GM21529 (cell line): ENCODE results near the gene TMEM18.
A peak's percentile ranks its signal among the peaks of the same experiment; 100 is the strongest.
"Not testable (repeated sequence)": the region's sequence is repeated elsewhere in the genome, so short reads cannot be mapped to it uniquely, and the experiment has no call there.

Experiments
- ATAC-seq: cut with Tn5 transposase; IDR thresholded peaks from one replicate; pipeline ENCODE4 v1.9.1; 2021; ENCODE audit not compliant: unreplicated experiment

TMEM18 gene

GRCh38 chr2:677056-677958 lies at the start of gene TMEM18:
Gene TMEM18 (minus strand): TSS chr2:677406. CDS start chr2:677345, 61 bp downstream.
- peak; percentile 48 for ATAC-seq

- peak; percentile 87 for ATAC-seq
These were observed 49.0 kb upstream of the TMEM18 start for GRCh38 chr2:726169-726568.

GRCh38 chr2:725468-725867 lies 48.3 kb upstream of the TMEM18 start:
- ATAC-seq, result no peak

GRCh38 chr2:723761-724160 lies 46.6 kb upstream of the TMEM18 start:
- no peak for ATAC-seq

GRCh38 chr2:720842-721241 lies 43.6 kb upstream of the TMEM18 start:
- no peak for ATAC-seq

GRCh38 chr2:719734-720133 lies 42.5 kb upstream of the TMEM18 start:
- ATAC-seq, result no peak

- no peak for ATAC-seq
These were observed 42.0 kb upstream of the TMEM18 start for GRCh38 chr2:719191-719590.

- ATAC-seq, result no peak
These were observed 40.5 kb upstream of the TMEM18 start for GRCh38 chr2:717661-718060.

- no peak for ATAC-seq
These were observed 38.8 kb upstream of the TMEM18 start for GRCh38 chr2:715854-716560.

- no peak for ATAC-seq
These were observed 37.8 kb upstream of the TMEM18 start for GRCh38 chr2:715038-715437.

- ATAC-seq, result peak; percentile 94
These were observed 37.0 kb upstream of the TMEM18 start for GRCh38 chr2:714005-714741.

GRCh38 chr2:710867-711665 lies 33.9 kb upstream of the TMEM18 start:
- ATAC-seq, result no peak

- ATAC-seq, result no peak
These were observed 32.0 kb upstream of the TMEM18 start for GRCh38 chr2:709138-709765.

GRCh38 chr2:708667-709066 lies 31.5 kb upstream of the TMEM18 start:
- no peak for ATAC-seq

- peak; percentile 93 for ATAC-seq
These were observed 28.8 kb upstream of the TMEM18 start for GRCh38 chr2:705971-706511.

GRCh38 chr2:702765-703164 lies 25.6 kb upstream of the TMEM18 start:
- not testable (repeated sequence) for ATAC-seq

- ATAC-seq, result no peak
These were observed 19.9 kb upstream of the TMEM18 start for GRCh38 chr2:696999-697627.

GRCh38 chr2:696463-696862 lies 19.3 kb upstream of the TMEM18 start:
- ATAC-seq, result peak; percentile 99

- ATAC-seq, result no peak
These were observed 17.8 kb upstream of the TMEM18 start for GRCh38 chr2:694906-695510.
